ENCODE results near the gene IGLL5.
"Not testable (repeated sequence)": the region's sequence is repeated elsewhere in the genome, so short reads cannot be mapped to it uniquely, and the experiment has no call there.

The IGLL5 gene

GRCh38 chr22:22916952-22917290, 29.3 kb downstream of the IGLL5 start:
- no peak for DNase-seq

GRCh38 chr22:22917377-22917776, 29.8 kb downstream of the IGLL5 start:
- DNase-seq = no peak

GRCh38 chr22:22918297-22918965, 30.8 kb downstream of the IGLL5 start:
- no peak for DNase-seq

GRCh38 chr22:22919041-22919440, 31.4 kb downstream of the IGLL5 start:
- no peak for DNase-seq

- no peak for DNase-seq
Observed at GRCh38 chr22:22920104-22920654, 32.6 kb downstream of the IGLL5 start.

- DNase-seq = no peak
Observed at GRCh38 chr22:22920910-22921550, 33.4 kb downstream of the IGLL5 start.

- no peak for DNase-seq
Observed at GRCh38 chr22:22921575-22921974, 34.0 kb downstream of the IGLL5 start.

- not testable (repeated sequence) for DNase-seq
Observed at GRCh38 chr22:22922092-22922953, 34.7 kb downstream of the IGLL5 start.

- no peak for DNase-seq
Observed at GRCh38 chr22:22922954-22923319, 35.3 kb downstream of the IGLL5 start.

GRCh38 chr22:22923379-22923778, 35.8 kb downstream of the IGLL5 start:
- DNase-seq = no peak

GRCh38 chr22:22923930-22924329, 36.3 kb downstream of the IGLL5 start:
- no peak for DNase-seq

- no peak for DNase-seq
Observed at GRCh38 chr22:22924369-22925145, 36.9 kb downstream of the IGLL5 start.

GRCh38 chr22:22925146-22925804, 37.7 kb downstream of the IGLL5 start:
- no peak for DNase-seq

- DNase-seq = no peak
Observed at GRCh38 chr22:22925805-22926369, 38.3 kb downstream of the IGLL5 start.

- DNase-seq = no peak
Observed at GRCh38 chr22:22926370-22927195, 39.0 kb downstream of the IGLL5 start.

GRCh38 chr22:22927196-22927887, 39.7 kb downstream of the IGLL5 start:
- no peak for DNase-seq

- DNase-seq = no peak
Observed at GRCh38 chr22:22927888-22928665, 40.5 kb downstream of the IGLL5 start.

GRCh38 chr22:22928666-22929380, 41.2 kb downstream of the IGLL5 start:
- DNase-seq = peak; percentile 42

Data from OCI-M1 (cell line).